ENCODE measurements around the gene EMID1.
A peak's percentile ranks its signal among the peaks of the same experiment; 100 is the strongest.

The EMID1 gene

DNA sequence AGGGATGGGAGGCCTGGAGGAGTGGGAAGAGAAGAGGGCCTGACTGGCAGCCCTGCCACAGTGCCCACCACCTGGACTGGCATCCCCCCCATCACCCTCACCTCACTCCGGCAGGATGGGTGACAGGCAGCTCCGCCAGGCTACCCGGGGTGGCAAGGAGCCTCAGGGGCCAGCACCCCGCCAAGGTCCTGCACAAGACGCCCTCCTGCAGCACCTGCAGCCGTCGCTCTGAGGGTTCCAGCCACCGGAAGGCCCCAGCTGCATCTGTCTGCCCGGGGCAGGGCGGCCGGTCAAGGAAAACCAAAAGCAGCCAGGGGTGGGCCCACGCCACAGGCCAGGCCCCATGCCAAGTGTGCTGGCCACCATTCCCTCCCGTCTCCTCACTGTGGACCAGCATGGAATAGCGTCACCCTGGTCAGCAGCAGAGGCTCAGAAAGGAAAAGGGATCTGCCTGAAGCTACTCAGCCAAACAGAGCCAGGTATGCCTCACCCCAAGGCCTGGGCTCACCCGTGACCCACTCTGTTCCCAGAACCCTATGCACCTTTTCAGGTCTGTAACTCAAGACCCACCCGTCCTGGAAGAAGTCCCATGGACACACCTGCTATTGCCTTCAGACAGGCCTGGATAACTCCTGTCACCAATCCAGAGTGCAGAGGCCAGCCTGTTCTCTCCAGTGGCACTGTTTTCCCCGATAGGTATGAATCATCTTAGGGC lies 55.1 kb downstream of the EMID1 start:
- no peak for DNase-seq (ENCODE audit: low read depth)

DNA sequence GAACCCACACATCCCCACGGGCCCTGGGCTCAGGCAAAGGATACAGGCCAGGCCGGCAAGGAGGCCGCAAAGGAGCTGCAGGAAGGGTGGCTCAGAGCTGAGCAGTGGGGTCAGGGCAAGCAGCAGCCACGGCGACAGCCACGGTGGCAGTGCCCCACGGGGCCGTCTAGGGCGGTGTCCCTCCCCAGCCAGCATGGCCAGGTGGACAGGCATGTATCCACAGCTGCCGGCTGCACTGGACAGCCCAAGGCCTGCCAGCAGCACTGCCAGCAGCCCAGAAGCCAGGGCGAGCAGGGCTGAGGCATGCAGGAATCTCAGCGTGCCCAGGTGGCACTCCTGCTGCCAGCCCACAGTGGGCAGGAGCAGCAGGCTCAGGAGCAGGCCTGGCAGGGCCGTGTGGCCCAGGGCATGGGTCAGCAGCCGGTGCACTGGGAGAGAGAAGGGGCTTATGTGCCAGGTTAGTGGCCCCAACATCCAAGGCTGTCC lies 58.1 kb downstream of the EMID1 start:
- no peak for DNase-seq (ENCODE audit: low read depth)

DNA sequence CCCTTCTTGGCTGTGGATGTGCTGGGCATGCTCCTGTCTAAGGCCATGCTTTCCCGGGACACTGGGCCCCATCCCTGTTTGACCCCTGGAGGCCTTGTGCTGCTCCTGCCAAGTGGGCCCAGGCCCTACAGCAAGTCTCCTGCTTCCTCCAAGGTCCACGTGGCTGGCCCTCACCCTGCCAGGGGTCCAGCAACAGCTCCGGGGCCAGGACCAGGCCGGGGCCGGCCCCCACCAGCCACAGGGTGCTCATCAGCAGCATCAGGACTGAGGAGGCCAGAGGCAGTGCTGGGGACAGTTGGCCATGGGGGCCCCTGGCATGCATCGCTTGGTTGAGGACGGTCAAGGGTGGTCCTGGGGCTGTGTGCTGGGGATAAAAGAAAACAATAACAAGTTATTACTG lies 59.6 kb downstream of the EMID1 start:
- DNase-seq (ENCODE audit: low read depth) = no peak

DNA sequence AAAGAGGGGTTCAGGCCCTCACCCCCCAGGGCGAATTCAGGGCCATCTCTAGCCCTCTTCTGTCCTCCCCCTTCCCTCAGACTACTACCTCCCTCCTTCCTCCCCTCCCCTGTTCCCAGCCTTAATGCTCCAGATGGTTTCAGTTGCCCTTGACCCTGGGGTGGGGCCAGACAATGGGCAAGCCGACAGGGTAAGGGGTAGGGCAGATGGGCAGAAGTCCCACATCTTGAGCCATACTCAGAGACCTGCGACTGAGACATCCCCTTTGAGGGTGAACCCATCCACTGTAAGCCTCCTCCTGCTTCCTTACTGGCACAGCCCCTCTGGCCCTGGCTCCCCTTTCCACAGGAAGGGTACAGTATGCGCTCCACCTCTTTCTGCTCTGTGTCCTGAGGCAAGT lies 60.2 kb downstream of the EMID1 start:
- no peak for DNase-seq (ENCODE audit: low read depth)

DNA sequence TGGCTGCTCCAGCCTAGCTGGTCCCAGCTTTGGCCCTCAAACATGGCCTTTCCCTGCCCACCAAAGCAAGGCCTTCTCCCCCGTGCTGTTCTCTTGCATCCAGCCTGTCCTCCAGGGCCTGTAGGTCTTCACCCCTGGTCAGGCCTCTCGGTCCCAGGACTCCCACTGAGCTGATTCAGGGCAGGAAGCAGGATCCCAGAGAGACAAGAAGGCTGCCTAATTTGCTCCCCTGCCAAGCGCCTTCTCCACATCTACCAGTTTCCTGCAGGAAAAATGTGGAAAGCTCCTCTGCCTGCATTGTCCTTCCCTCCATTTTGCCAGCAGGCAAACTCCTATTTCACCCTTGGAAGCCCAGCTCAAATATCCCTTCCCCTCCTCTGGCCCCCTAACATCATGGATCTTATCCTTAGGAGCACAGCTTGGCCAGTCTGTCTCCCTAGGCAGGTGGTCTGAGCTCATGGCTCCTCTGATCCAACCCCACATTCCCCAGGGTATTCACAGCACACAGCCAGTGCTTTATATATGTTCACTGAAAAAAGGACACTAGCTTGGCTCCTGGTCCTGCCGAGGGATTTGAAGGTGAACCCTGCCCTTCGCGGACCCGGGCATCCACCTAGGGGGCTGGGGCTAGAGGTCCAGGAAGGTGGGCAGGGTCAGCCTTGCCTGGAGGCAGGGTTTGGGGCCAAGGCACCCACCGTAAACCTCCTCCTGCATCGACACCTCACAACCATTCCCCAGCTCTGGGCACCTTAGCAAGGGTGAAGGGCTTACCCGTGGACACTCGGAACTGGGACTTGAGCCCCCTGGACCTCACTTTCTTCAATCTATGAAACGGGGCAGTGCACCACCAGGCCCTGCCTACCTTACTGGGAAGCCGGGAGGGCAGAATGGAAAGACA lies 61.1 kb downstream of the EMID1 start:
- no peak for DNase-seq (ENCODE audit: low read depth)

DNA sequence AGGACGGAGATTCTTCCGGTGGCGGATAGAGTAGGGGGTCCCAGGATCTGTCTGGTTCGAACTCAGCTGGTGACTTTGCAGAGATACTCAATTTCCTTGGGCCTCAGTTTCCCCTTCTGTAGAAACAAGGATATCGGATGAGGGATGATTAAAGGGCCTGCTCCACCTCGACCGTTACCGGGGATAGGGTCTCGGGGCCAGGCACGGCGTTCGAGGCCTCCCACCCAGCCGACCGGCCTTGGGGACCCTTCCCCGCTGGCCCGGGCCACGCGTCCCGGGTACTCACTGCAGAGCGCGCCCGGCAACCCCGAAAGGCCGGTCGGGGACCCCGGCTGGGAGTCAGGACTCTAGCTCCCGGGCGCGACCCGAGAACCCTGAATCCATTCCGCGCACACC lies 61.8 kb downstream of the EMID1 start:
- DNase-seq (ENCODE audit: low read depth) = no peak

DNA sequence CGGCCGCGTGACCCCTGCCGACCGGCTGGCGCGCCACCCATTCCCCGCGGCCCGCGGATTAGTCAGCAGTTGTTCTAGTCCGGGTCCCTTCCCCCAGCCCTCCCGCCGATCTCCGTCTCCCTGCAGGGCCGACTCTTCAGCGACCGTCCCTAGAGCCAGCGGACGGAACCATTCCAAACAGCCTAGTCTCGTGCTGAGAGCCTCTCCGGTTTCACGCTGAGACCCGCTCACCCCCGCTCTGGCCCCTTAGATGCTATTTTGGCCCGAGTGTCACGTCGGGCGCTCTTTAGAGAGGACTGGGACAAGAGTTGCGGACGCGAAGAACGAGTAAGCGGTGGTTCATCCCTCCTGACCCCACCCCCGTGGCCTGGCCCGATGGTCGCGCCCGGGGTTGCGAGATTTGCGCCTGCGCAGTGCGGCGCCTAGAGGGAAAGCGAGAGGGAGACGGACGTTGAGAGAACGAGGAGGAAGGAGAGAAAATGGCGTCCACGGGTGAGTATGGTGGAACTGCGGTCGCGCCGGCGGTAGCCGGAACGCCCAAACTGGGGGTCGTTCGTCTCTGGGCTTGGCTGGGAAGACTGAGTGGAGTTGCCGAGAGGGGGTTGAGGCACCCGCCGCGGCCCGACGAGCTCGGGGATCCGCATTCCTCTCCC lies 62.3 kb downstream of the EMID1 start, which contains the start of the genes EWSR1 and RHBDD3:
TSS of gene EWSR1 (plus strand) at position 411 of the 653 bp plus-strand sequence. CDS start at position 480, 69 bp downstream.
TSS of gene RHBDD3 (minus strand) at position 124 of the 653 bp plus-strand sequence. CDS start 2,355 bp downstream, outside the sequence.
- peak; percentile 86 for DNase-seq (ENCODE audit: low read depth)

DNA sequence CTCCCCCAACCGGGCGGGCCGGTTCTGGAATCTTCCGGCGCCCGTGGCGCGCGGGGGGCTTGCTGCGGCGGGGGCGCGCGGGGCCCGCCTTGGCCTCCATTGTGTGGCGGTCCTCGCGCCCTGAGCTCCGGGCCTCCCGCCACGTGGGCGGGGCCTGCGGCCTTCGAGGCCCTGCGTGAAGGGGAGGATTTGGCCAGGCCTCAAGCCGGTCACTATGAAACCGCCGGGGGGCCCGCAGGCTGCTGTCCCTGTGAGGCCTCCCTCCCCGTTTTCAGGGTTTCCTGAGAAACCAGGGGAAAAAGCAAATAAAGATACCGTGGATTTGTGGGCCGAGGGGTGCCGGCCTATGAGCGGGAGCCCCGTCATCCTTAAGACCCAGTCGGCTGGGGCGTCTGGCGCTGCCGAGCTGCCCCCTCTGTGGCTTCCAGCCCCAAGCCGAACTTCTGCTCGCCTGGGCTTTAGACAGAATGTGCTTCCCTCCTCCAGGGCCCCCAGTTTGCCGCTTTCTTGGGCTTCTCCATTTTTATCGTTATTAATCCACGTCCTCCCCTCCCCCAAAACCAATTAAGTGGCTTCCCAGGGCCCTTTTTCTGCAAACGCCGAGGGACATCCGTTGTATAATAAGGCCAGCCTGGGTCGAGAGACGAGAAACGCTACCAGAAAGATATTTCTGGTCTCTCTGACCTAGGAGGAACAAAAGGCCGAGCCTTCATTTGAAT lies 63.0 kb downstream of the EMID1 start:
- no peak for DNase-seq (ENCODE audit: low read depth)

DNA sequence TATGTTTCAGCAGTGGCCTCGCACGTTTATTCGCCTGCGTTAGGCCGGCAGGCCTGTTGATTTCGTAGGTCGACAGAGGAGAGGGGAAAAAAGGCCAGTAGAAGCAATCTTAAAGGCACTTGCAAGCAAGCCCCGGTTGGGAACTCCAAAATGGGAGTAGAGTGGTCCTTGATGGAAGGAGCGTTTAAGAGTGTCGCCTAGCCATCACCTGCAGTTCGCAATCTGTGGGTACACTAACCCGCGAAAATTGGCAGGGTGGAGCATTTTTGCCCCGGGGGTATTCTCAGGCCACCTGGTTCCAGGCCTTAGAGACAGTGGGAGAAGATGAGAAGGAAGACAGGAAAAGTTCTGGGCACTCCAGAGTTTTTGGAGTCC lies 63.5 kb downstream of the EMID1 start:
- no peak for DNase-seq (ENCODE audit: low read depth)

DNA sequence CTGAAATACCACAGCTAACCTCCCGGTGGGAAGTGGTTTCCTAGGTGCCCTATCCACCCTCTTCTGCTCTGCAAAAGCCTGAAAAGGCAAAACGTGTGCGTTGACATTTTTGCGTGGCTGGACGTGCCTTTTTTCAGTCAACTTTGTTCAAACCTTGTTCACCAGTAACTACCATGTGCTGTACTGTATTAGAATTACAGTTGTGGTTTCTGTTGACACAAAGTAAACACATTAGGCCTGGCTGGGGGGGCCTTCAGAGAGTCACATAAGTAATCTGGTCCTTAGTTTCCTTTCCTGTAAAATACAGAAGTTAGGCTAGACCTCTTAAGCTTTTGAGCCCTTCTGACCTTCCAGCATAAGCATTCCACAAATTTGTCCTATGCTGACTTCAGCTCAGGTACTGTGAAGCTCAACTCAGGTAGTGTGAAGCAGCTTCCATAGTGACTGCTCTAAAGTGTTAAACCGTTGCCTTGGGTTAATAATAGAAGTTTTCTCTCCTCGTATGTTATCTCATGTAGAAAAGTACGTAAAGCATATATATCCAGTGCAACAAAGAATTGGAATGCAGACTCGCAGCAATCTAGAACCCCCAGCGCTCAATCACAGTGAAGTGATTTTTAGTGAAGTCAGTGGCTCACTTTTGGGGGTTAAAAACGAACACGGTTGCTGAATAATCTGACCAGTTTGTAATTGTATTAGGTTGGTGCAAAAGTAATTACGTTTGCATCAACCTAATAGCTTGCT lies 64.2 kb downstream of the EMID1 start:
- DNase-seq (ENCODE audit: low read depth) = no peak

DNA sequence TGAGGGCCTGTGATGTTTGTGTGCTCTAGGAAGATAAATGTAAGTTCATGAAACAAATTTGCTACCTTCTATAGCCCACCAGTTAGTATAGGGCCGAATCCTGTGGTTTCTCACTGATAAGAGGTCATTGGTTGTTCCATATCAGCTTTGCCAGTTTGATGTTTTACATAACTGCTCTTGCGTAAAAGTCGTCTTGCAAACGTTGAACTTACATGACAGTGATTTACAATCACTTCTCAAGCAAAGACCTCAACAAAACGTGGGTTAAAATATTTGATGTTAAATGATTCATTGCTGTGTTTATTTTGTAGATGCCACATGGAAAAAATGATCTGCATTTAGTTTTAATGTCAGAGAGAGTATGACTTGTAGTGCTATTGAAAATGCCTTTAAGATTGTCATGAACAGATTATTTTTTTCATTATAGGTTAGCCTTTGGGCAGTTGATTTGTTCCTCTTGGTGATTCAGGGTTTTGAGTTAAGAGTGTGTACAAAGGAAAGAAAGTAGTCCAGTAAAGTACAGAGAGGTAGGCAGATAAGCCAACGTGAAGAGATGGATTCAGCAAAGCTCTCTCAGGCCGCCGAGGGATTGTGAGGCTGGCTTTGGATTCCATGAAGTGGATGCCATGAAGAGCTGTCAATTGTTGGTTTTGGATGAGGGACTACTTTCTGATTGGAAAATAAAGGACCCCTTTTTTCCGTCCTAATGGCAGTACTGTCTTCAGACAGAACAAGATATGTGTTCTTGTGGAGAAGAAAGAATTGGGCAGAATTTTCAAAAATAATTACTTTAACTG lies 65.0 kb downstream of the EMID1 start:
- DNase-seq (ENCODE audit: low read depth) = no peak

DNA sequence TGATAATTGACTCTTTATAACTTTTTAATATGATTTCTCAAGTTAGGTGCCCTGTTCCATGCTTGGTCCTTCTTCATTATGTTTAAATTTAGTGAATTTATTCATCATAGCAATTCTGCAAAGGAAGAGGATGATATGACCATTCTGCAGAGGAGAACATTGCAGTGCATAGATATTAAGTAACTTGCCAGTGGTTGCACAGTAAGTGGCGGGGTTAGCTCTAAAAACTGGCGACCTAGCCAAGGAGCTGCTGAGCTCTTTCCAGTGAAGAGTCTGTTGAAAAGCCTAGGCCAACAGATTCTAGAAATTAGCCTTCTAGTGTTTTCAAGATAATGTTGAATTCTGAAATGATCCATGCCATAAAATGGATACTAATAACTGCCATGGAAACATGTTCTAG lies 66.9 kb downstream of the EMID1 start:
- no peak for DNase-seq (ENCODE audit: low read depth)

DNA sequence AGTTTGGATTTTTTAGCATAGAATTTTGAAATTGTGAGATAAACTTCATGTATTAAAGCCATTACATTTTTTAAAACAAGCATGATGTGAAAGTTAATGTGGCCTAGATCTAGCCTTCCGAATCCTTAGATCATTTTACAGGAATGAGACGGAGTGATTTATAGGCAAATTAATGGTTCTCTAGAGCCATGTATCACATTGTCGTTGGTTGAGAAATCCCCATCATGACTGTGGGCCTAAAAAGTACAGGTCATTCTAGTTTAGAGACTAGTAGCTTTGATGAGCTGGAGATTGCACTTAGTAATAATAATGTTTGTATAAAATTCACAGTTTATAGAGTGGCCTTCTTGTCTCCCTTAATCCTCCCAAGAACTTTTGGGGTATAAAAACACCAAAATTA lies 69.5 kb downstream of the EMID1 start:
- no peak for DNase-seq (ENCODE audit: low read depth)

DNA sequence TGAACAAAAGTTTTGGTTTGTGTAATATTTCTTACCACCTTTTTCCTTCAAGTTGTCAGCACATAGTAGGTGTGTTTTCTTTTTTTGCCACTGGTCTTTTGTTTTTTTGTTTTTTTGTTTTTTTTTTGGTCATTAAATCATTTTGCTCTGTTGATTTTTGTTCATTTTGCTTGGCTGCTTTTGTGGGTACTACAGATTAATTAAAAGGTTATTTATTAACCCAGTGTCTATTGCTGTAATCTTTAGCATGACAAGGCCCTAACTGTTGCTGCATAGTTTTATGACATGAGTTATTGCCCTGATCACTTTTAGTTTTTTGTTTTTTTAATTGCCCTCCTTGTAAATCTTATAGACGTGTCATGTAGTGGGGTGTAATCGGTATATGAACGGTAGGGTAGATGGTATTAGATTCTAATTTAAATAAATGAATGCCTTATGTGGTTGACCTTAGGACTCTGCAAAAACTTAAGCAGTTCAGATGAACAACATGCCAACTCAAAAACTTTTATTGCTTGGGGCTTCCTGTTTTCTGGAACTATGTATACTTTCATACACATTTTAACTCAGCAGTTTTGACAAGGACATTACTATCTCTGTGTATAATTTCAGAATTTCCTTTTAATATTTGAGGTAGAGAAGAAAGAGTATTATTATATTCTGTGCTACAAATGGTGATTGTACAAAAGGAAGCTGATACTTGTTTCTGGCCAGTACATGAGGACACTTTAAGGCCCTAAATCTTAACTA lies 70.3 kb downstream of the EMID1 start:
- no peak for DNase-seq (ENCODE audit: low read depth)

DNA sequence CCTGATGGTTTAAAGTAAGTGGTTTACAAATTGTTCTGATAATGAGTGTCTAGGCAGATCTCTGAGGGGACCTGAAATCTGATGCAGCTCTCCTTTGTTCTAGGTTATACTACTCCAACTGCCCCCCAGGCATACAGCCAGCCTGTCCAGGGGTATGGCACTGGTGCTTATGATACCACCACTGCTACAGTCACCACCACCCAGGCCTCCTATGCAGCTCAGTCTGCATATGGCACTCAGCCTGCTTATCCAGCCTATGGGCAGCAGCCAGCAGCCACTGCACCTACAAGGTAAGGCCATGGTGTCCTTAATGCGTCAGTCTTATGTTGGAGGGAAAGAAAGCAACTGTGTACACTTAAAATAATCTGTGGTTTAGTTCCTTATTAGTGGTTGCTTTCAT lies 72.2 kb downstream of the EMID1 start:
- DNase-seq (ENCODE audit: low read depth) = no peak

DNA sequence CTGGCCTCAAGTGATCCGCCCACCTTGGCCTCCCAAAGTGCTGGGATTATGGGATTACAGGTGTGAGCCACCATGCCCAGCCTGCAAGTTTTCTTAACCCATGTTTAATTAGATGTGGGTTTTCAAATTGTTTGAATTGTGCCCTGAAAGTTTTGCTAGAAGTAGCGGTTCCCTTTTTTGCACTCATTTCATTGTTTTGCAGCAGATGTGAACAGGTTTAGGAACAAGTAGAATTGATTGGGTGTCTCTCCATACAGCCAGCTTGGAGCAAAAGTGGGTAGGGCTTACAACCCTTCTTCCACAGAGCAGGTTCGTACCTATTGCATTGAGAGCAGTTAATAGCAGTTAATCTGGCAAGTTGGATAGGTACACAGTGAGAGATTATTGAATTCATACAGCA lies 78.5 kb downstream of the EMID1 start:
- DNase-seq (ENCODE audit: low read depth) = no peak

DNA sequence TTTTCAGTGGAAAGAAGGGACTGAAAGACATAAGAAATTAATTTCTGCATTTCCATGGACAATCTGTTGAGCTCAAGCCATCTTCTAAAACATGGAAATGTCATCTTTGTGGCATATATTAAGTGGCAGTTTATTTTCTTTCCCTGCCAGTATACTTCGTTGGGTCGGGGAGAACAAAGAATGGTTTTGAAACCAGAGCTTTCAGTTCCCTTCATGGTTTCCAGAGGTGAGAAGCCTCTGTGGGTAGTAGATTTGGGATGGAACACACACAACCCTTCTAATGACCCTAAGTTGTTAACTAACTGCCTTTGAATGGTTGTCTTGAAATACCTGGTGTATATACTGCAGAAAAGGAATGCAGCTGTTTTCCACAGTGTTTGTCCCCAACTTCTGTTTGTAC lies 83.1 kb downstream of the EMID1 start:
- no peak for DNase-seq (ENCODE audit: low read depth)

DNA sequence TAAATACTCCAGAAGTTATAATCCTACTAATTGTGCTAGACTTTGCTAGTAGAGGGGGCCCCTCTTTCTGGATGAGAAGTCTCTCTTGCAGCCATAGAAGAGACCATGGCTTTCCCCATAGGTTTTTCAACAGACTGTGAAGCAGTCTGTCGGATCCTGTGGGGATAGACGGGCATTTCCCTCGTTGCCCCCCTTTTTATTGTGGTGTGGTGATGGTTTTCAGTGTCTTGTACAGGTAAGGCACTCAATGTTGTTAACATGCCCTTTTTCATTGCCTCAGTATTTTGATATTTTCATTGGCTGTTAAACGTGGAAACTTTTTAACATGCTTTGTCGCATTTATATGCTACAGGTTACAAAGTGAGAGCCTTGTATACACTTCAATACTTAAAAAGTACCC lies 84.4 kb downstream of the EMID1 start:
- no peak for DNase-seq (ENCODE audit: low read depth)

DNA sequence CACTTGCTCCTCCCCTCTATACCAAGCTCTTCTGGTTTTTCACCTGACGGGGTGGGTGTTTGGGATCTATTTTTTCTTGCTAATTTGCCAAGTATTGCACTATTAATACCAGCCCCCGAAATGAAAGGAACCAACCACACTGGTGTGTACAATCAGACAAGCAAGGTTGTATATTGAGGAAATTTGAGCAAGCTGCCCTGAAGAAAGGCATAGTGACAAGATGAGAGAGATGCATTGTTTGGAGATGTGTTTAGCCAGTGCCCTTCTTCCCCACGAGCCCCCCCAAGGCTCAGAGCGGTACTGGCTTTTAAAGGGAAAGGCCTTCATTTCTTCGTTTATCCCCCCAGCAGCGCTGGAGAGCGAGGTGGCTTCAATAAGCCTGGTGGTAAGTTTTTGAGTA lies 85.5 kb downstream of the EMID1 start:
- DNase-seq (ENCODE audit: low read depth) = no peak

DNA sequence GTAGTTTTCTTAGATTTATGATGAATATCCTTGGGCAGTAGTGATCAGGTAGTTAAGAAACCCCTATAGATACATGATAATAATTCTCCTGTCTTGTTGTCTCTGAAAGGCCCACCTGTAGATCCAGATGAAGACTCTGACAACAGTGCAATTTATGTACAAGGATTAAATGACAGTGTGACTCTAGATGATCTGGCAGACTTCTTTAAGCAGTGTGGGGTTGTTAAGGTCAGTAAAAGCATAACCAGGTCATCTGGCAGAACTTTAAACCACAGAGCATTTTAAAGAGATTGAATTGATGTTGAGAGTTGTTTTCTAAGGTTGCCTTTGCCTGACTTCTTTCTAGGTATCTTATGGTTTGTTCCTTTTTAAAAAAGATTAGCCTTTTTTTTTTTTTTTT lies 86.7 kb downstream of the EMID1 start:
- no peak for DNase-seq (ENCODE audit: low read depth)
